Measurements from ENCODE around the gene NPS. TPM values are rescaled to one million over a fixed set of nuclear protein-coding genes. Genes with fewer than 3 reads are reported as not detected.
A peak's percentile ranks its signal among the peaks of the same experiment; 100 is the strongest.

The NPS gene
- polyA plus RNA-seq, 3 donors = not detected

DNA sequence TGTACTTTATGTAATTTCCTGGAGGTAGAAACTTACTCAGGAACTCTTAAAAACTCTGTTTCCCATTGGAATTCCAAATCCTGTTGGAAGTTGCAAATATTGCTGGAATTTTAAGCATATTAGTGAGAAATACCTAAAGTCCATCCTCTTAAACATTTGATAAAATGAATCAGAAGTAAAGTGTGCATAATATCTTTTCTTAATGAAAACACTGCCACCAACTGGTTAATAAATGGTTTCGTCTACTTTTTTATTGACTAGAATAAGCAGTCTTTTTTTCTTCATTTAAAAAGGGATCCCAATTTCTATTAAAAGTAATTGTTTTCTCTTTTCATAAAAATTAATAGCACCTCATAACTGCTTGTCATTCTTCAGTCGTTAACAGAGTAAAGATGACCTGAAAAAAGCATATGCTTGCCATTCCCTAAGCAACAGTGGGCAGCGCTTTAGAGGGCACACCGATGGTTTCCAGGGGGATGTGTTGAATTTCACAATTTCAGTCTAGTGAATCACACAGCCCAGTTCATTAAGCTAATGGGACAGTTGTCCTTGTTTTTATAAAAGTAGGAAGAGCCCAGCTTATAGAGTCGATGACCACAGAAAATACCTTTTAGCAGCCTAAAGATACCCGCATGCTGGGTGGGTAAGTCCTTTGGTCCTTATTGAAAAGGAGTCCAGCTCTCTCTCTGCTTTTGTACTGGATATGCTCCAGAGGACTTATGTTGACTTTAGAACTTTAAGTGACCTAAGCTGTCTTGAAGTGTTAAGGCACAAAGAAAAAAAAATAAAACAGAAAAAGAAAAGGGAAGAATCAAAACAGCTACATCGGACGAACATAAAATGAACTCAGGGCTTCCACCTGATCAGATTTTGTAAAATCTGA lies 28.5 kb downstream of the NPS start:
- Histone ChIP-seq H3K27me3 (ENCODE audit: control insufficient read depth in 2 of 2, insufficient read depth in 2 of 2, low read length in 2 of 2) (no peaks in the 10 kb centered on the region), H3K36me3 (replicated peaks in 1 of 2; ENCODE audit: control insufficient read depth in 1 of 2, insufficient read depth in 2 of 2, low read length in 2 of 2) (no peaks in the 10 kb centered on the region), H3K27ac (ENCODE audit: low read depth in 1 of 2, low read length in 2 of 2) (no peak overlapping the region), H3K4me1 (ENCODE audit: control insufficient read depth in 1 of 2, insufficient read depth in 2 of 2, low read length in 2 of 2) (no peaks in the 10 kb centered on the region), H3K4me3 (replicated peaks in 1 of 3; ENCODE audit: low read depth in 2 of 3, low read length in 3 of 3) (no peak overlapping the region), H3K79me2 (ENCODE audit: insufficient read depth, low read length) (no peaks in the 10 kb centered on the region), H3K9ac (ENCODE audit: insufficient read depth, low read length, poor library complexity, severe bottlenecking) (no peak overlapping the region), H3K9me3 (replicated peaks in 1 of 2; ENCODE audit: control insufficient read depth in 1 of 2, insufficient read depth in 1 of 2, low read length in 2 of 2) (no peaks in the 10 kb centered on the region), H3K4me2 (replicated peaks; ENCODE audit: extremely low read depth, low read length, poor library complexity, severe bottlenecking) (no peak overlapping the region), H4K20me1 (ENCODE audit: insufficient read depth, low read length) (no peaks in the 10 kb centered on the region), H2AFZ (ENCODE audit: insufficient read depth, low read depth, low read length, poor library complexity, severe bottlenecking) (no peak overlapping the region)
- H3K36me3 Mint-ChIP-seq = no peaks in the 10 kb centered on the region
- no peak for DNase-seq
- TF ChIP-seq CTCF (IDR thresholded peaks at IDR 0.05) = no peak
- 89% methylated on average over 4 of the region's 8 CpGs for WGBS (ENCODE audit: insufficient coverage)
- no peaks in the 10 kb centered on the region for H3K4me1 Mint-ChIP-seq
- peaks cover 2 to 5% (median 2%) of the 10 kb centered on the region in 3 donors for H3K27me3 Mint-ChIP-seq (ENCODE audit: low read depth in 3 of 3)
- intact Hi-C loops (cut with micrococcal nuclease) = no loop called here
- peaks cover 0 to 5% (median 1%) of the 10 kb centered on the region in 7 donors for H3K9me3 Mint-ChIP-seq
- no peak overlapping the region for H3K4me3 Mint-ChIP-seq
- H3K27ac Mint-ChIP-seq = peak overlapping the region in 1 of 7 donors; percentile 51

- TF ChIP-seq CTCF (IDR thresholded peaks at IDR 0.05) = no peak
- DNase-seq = no peak
- Histone ChIP-seq H3K27ac (ENCODE audit: low read depth in 1 of 2, low read length in 2 of 2) (no peak overlapping the region), H3K27me3 (ENCODE audit: control insufficient read depth in 2 of 2, insufficient read depth in 2 of 2, low read length in 2 of 2) (no peaks in the 10 kb centered on the region), H3K4me2 (replicated peaks; ENCODE audit: extremely low read depth, low read length, poor library complexity, severe bottlenecking) (no peak overlapping the region), H2AFZ (ENCODE audit: insufficient read depth, low read depth, low read length, poor library complexity, severe bottlenecking) (no peak overlapping the region), H3K4me1 (ENCODE audit: control insufficient read depth in 1 of 2, insufficient read depth in 2 of 2, low read length in 2 of 2) (no peaks in the 10 kb centered on the region), H3K79me2 (ENCODE audit: insufficient read depth, low read length) (no peaks in the 10 kb centered on the region), H3K9me3 (replicated peaks in 1 of 2; ENCODE audit: control insufficient read depth in 1 of 2, insufficient read depth in 1 of 2, low read length in 2 of 2) (no peaks in the 10 kb centered on the region), H3K9ac (ENCODE audit: insufficient read depth, low read length, poor library complexity, severe bottlenecking) (no peak overlapping the region), H3K36me3 (replicated peaks in 1 of 2; ENCODE audit: control insufficient read depth in 1 of 2, insufficient read depth in 2 of 2, low read length in 2 of 2) (no peaks in the 10 kb centered on the region), H4K20me1 (ENCODE audit: insufficient read depth, low read length) (no peaks in the 10 kb centered on the region), H3K4me3 (replicated peaks in 1 of 3; ENCODE audit: low read depth in 2 of 3, low read length in 3 of 3) (no peak overlapping the region)
- H3K27ac Mint-ChIP-seq = no peak overlapping the region
- WGBS (ENCODE audit: insufficient coverage) = 67% methylated on average over 9 of the region's 10 CpGs
- H3K4me3 Mint-ChIP-seq = no peak overlapping the region
- intact Hi-C loops (cut with micrococcal nuclease) = no loop called here
- no peaks in the 10 kb centered on the region for H3K4me1 Mint-ChIP-seq
- H3K27me3 Mint-ChIP-seq (ENCODE audit: low read depth in 3 of 3) = peaks cover 1 to 2% (median 2%) of the 10 kb centered on the region in 3 donors
- no peaks in the 10 kb centered on the region for H3K36me3 Mint-ChIP-seq
- no peaks in the 10 kb centered on the region for H3K9me3 Mint-ChIP-seq
These were observed 29.3 kb downstream of the NPS start for GRCh38 chr10:127578259-127578960.

Data from CD14-positive monocyte (primary cell).